H1 (cell line): ENCODE data around the gene CHN2. TPM values are rescaled to one million over a fixed set of nuclear protein-coding genes. Genes with fewer than 3 reads are reported as not detected.
A peak's percentile ranks its signal among the peaks of the same experiment; 100 is the strongest.

Experiments used
- CTCF ChIA-PET: fragments of 300-600 bp; sonication (Branson Sonifier 250); formaldehyde crosslinking; loops from one replicate; lab custom pipeline; 2021; ENCODE audit not compliant: partially characterized antibody; lab: Charles Lee
- POLR2A ChIA-PET: fragments of 300-600 bp; sonication (Branson Sonifier 250); formaldehyde crosslinking; loops from one replicate; lab custom pipeline; 2021; ENCODE audit warnings: inconsistent platforms; ENCODE audit not compliant: partially characterized antibody; lab: Charles Lee
- DNase-seq, 2 experiments: peaks; one replicate each; pipeline versions ENCODE4 v3.0.0 to v3.0.0-alpha.2; 2010 to 2022; ENCODE audit warnings: low spot score in 2 of 2, low read depth in 1 of 2, mixed read lengths in 1 of 2
- FAIRE-seq: peaks from 2 replicates; lab custom pipeline; 2011; peaks lifted over from hg19 to GRCh38; lab: Jason Lieb, UNC
- H2AFZ ChIP-seq: 2 replicates; pipeline ENCODE4 v1.8.1; 2012; ENCODE audit warnings: low read length, inconsistent platforms
- H2AK5ac ChIP-seq: 2 replicates; pipeline ENCODE4 v1.6.1; 2013; ENCODE audit warnings: low read depth, low read length
- H2BK120ac ChIP-seq: replicated peaks from 2 replicates; pipeline ENCODE3; 2013; ENCODE audit warnings: low read depth, low read length, inconsistent platforms
- H2BK12ac ChIP-seq: 2 replicates; pipeline ENCODE4 v1.6.1; 2013; ENCODE audit warnings: low read depth, low read length
- H2BK15ac ChIP-seq: 2 replicates; pipeline ENCODE4 v1.6.1; 2013; ENCODE audit warnings: low read length
- H2BK20ac ChIP-seq: 2 replicates; pipeline ENCODE4 v1.6.1; 2013; ENCODE audit warnings: low read length
- H2BK5ac ChIP-seq: 2 replicates; pipeline ENCODE4 v1.6.1; 2013; ENCODE audit warnings: low read depth, low read length
- H3K14ac ChIP-seq: 2 replicates; pipeline ENCODE4 v1.6.1; 2013; ENCODE audit warnings: inconsistent platforms; ENCODE audit not compliant: insufficient read length
- H3K18ac ChIP-seq: 2 replicates; pipeline ENCODE4 v1.6.1; 2013; ENCODE audit warnings: low read length; ENCODE audit errors: extremely low read depth
- H3K23ac ChIP-seq: 2 replicates; pipeline ENCODE4 v1.6.1; 2013; ENCODE audit warnings: inconsistent platforms; ENCODE audit not compliant: insufficient read length
- H3K23me2 ChIP-seq: 2 replicates; pipeline ENCODE4 v1.6.1; 2013; ENCODE audit warnings: low read depth, low read length
- H3K27ac ChIP-seq: 2 replicates; pipeline ENCODE4 v1.6.1; 2011; ENCODE audit warnings: low read depth, low read length, inconsistent platforms
- H3K27me3 ChIP-seq, 4 experiments: replicated peaks in 1 of 4; 1 replicate in 1 of 4; 2 replicates in 3 of 4; pipeline versions ENCODE4 v1.6.1 to v1.8.1; 2011 to 2013; ENCODE audit warnings: low read length in 3 of 4, mild to moderate bottlenecking in 3 of 4, inconsistent platforms in 2 of 4, mixed read lengths in 2 of 4, moderate library complexity in 1 of 4; ENCODE audit not compliant: control insufficient read depth in 3 of 4, insufficient read depth in 3 of 4; ENCODE audit errors: extremely low read depth in 1 of 4
- H3K36me3 ChIP-seq, 4 experiments: 2 replicates each; pipeline versions ENCODE4 v1.6.1 to v1.8.1; 2011 to 2013; ENCODE audit warnings: mild to moderate bottlenecking in 4 of 4, low read length in 3 of 4, moderate library complexity in 2 of 4, control low read depth in 1 of 4, inconsistent platforms in 1 of 4; ENCODE audit not compliant: insufficient read depth in 4 of 4, control insufficient read depth in 2 of 4
- H3K4ac ChIP-seq: replicated peaks from 2 replicates; pipeline ENCODE3; 2013; ENCODE audit warnings: low read length, low read depth, mixed read lengths, inconsistent platforms; ENCODE audit not compliant: insufficient read length
- H3K4me1 ChIP-seq, 4 experiments: replicated peaks in 1 of 4; 1 replicate in 1 of 4; 2 replicates in 3 of 4; pipeline versions ENCODE4 v1.6.1 to v1.8.1; 2011 to 2013; ENCODE audit warnings: low read length in 3 of 4, inconsistent platforms in 2 of 4, mixed read lengths in 1 of 4; ENCODE audit not compliant: insufficient read depth in 4 of 4, control insufficient read depth in 3 of 4
- H3K4me2 ChIP-seq, 2 experiments: 2 replicates each; pipeline versions ENCODE4 v1.6.1 to v1.8.1; 2011 to 2013; ENCODE audit warnings: low read depth in 2 of 2, low read length in 2 of 2, control low read depth in 1 of 2, inconsistent platforms in 1 of 2, mild to moderate bottlenecking in 1 of 2; ENCODE audit not compliant: insufficient read depth in 1 of 2
- H3K4me3 ChIP-seq, 4 experiments: fragments of 200-600, 300-600 bp in 1 of 4; sonication (generic), shearing (Covaris generic), sonication (Bioruptor Twin) in 1 of 4; 2 replicates each; pipeline versions ENCODE4 v1.5.1 to v1.8.1; 2011 to 2016; ENCODE audit warnings: low read length in 4 of 4, low read depth in 3 of 4, control low read depth in 2 of 4, inconsistent platforms in 2 of 4, mild to moderate bottlenecking in 2 of 4, mixed read lengths in 1 of 4, moderate library complexity in 1 of 4; ENCODE audit not compliant: insufficient read depth in 2 of 4; ENCODE audit errors: extremely low read depth in 1 of 4
- H3K56ac ChIP-seq: replicated peaks from 2 replicates; pipeline ENCODE3; 2013; ENCODE audit warnings: low read depth, mild to moderate bottlenecking, mixed read lengths, low read length, inconsistent platforms; ENCODE audit not compliant: insufficient read length
- H3K79me1 ChIP-seq: 2 replicates; pipeline ENCODE4 v1.6.1; 2013; ENCODE audit warnings: low read depth, low read length, control low read depth
- H3K79me2 ChIP-seq, 2 experiments: 2 replicates each; pipeline versions ENCODE4 v1.6.1 to v1.8.1; 2012 to 2013; ENCODE audit warnings: low read length in 2 of 2, mild to moderate bottlenecking in 2 of 2, inconsistent platforms in 1 of 2; ENCODE audit not compliant: insufficient read depth in 2 of 2, control insufficient read depth in 1 of 2
- H3K9ac ChIP-seq, 4 experiments: replicated peaks in 1 of 4; 1 replicate in 1 of 4; 2 replicates in 3 of 4; pipeline versions ENCODE4 v1.6.1 to v1.8.1; 2011 to 2013; ENCODE audit warnings: low read depth in 3 of 4, low read length in 3 of 4, control low read depth in 2 of 4, mild to moderate bottlenecking in 2 of 4, moderate library complexity in 2 of 4, inconsistent platforms in 1 of 4; ENCODE audit errors: extremely low read depth in 1 of 4
- H3K9me3 ChIP-seq, 2 experiments: 2 replicates each; pipeline versions ENCODE4 v1.6.1 to v1.8.1; 2012 to 2013; ENCODE audit warnings: mild to moderate bottlenecking in 2 of 2, moderate library complexity in 2 of 2, control low read depth in 1 of 2, inconsistent platforms in 1 of 2, low read depth in 1 of 2, low read length in 1 of 2, mixed read lengths in 1 of 2; ENCODE audit not compliant: insufficient read depth in 2 of 2
- H4K20me1 ChIP-seq, 2 experiments: replicated peaks in 1 of 2; 2 replicates each; pipeline versions ENCODE3 to v1.8.1; 2011 to 2013; ENCODE audit warnings: inconsistent platforms in 2 of 2, low read length in 2 of 2, mild to moderate bottlenecking in 1 of 2; ENCODE audit not compliant: insufficient read depth in 2 of 2, control insufficient read depth in 1 of 2
- H4K5ac ChIP-seq: 2 replicates; pipeline ENCODE4 v1.6.1; 2013; ENCODE audit warnings: low read length, low read depth, mixed read lengths, inconsistent platforms; ENCODE audit not compliant: insufficient read length
- H4K8ac ChIP-seq: 2 replicates; pipeline ENCODE4 v1.8.0; 2013; ENCODE audit warnings: mild to moderate bottlenecking, moderate library complexity, low read length, inconsistent platforms; ENCODE audit not compliant: insufficient read depth; ENCODE audit errors: extremely low read depth
- H4K91ac ChIP-seq: replicated peaks from 2 replicates; pipeline ENCODE3; 2013; ENCODE audit warnings: low read length, mixed read lengths, inconsistent platforms; ENCODE audit not compliant: insufficient read length
- CTBP2 ChIP-seq: IDR thresholded peaks from 2 replicates; pipeline ENCODE4 v1.7.0; 2011; ENCODE audit warnings: borderline replicate concordance, mild to moderate bottlenecking, moderate library complexity, mixed read lengths, low read length; ENCODE audit not compliant: insufficient read depth, insufficient read length
- HDAC2 ChIP-seq, 2 experiments: fragments of 300-600 bp in 1 of 2; sonication (generic) in 1 of 2; IDR thresholded peaks; 2 replicates each; pipeline ENCODE4 v1.6.1; 2011 to 2012; ENCODE audit warnings: low read depth in 2 of 2, low read length in 2 of 2, mild to moderate bottlenecking in 2 of 2, moderate library complexity in 2 of 2, borderline replicate concordance in 1 of 2, inconsistent platforms in 1 of 2
- RBBP5 ChIP-seq: IDR thresholded peaks from 2 replicates; pipeline ENCODE4 v1.7.1; 2012; ENCODE audit warnings: low read depth, mild to moderate bottlenecking, inconsistent platforms, low read length, moderate library complexity, borderline replicate concordance
- WGBS, 2 experiments: shearing (Covaris generic) in 1 of 2; methylation state at CpG; one replicate each; pipeline versions ENCODE4 v1.1.6 to v1.1.7; 2013 to 2015; ENCODE audit warnings: low lambda C conversion rate in 2 of 2, mixed read lengths in 2 of 2, inconsistent platforms in 1 of 2, low coverage in 1 of 2, missing lambda C conversion rate in 1 of 2; ENCODE audit not compliant: insufficient replicate concordance in 2 of 2, insufficient coverage in 1 of 2, insufficient read length in 1 of 2; ENCODE audit errors: extremely low coverage in 1 of 2, missing lambda C conversion rate in 1 of 2; 5-methylcytosine and 5-hydroxymethylcytosine counted together
- polyA plus RNA-seq, 7 experiments: library from polyadenylated mRNA; depleted of rRNA in 3 of 7; stranded (reverse) in 5 of 7; unstranded in 2 of 7; fragments of >200 nt in 5 of 7; fragments of 200-250 nt in 2 of 7; gene quantifications; 1 replicate in 5 of 7; 2 replicates in 1 of 7; 4 replicates in 1 of 7; pipeline versions ENCODE4 v1.2.1 to v1.2.3, GENCODE V29; 2011 to 2013; ENCODE audit warnings: missing spikeins in 2 of 7, mixed read lengths in 2 of 7
- total RNA-seq: library from RNA; stranded (reverse); fragmentation: NEBNext Ultra II Directional; extraction: Animal tissue kit (Norgen Biotek cat#: 25700); gene quantifications from 2 replicates; pipeline ENCODE4 v1.2.1, GENCODE V29; 2021

The CHN2 gene
- total and polyA plus RNA-seq, 2 of the 8 experiments (the other 6 are each of a cell fraction or from before 2014, with no cell fraction given): 2.9 to 4.8 TPM

DNA sequence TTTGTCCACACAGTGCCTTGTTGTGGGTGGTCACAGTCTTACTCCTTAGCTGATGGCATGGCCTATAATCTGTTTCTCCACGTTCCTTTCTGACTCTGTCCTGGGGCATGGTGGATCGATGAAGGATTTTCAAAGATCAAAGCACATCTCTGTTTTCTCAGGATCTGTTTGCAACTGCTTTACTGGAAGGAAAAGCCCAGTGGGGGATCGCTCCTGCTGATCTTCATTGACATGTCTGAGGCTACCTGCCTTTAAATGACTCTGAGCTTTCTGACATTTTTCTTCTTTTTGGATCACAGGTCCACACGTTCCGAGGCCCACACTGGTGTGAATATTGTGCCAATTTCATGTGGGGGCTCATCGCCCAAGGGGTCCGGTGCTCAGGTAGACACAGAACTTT is 301.1 kb downstream of the CHN2 start:
- Histone ChIP-seq H2AK5ac (no peak overlapping the region), H3K27me3 (no peaks in the 10 kb centered on the region; a peak in 1 of 7 replicates), H3K18ac (no peak overlapping the region), H3K36me3 (no peaks in the 10 kb centered on the region), H3K4ac (no peak overlapping the region), H3K4me1 (peaks cover 2 to 11% (median 9%) of the 10 kb centered on the region in 4 experiments; a peak in 5 of 7 replicates), H2BK120ac (no peak overlapping the region), H4K91ac (no peak overlapping the region), H3K79me1 (no peaks in the 10 kb centered on the region), H4K5ac (no peak overlapping the region), H3K56ac (no peak overlapping the region), H2AFZ (no peak overlapping the region), H2BK15ac (no peak overlapping the region; the same call in 1 of the 2 replicates), H2BK20ac (no peak overlapping the region), H2BK5ac (no peak overlapping the region), H3K23ac (no peak overlapping the region), H3K9me3 (no peaks in the 10 kb centered on the region), H3K9ac (no peak overlapping the region), H2BK12ac (no peak overlapping the region), H4K8ac (no peak overlapping the region), H3K4me3 (no peak overlapping the region), H3K23me2 (no peaks in the 10 kb centered on the region; the same call in 1 of the 2 replicates), H4K20me1 (no peaks in the 10 kb centered on the region), H3K79me2 (no peaks in the 10 kb centered on the region), H3K27ac (no peak overlapping the region), H3K14ac (no peak overlapping the region), H3K4me2 (peak overlapping the region; percentile 5 to 53; a peak in 3 of 4 replicates)
- ChIA-PET CTCF (interaction anchor here (0.8 to 3.0 kb wide), 2 partner anchors 9 to 12 kb away, joined by 3 to 9 read pairs; no protein-coding TSS in a partner anchor), POLR2A (interaction anchor here (0.7 kb wide), 2 partner anchors 10 to 33 kb away, joined by 3 read pairs; no protein-coding TSS in a partner anchor)
- FAIRE-seq (peak; percentile 80), DNase-seq (peak in 1 of 2 experiments; percentile 65)
- 46% methylated on average over 7 of the region's 7 CpGs; no CpG with 5 or more reads in 1 of the 2 experiments for WGBS, 2 experiments
- TF ChIP-seq CTBP2: no peak
- TF ChIP-seq RBBP5: no peak
- 0 out of 4 replicates have a peak, but pooled peaks of 1 of the 2 experiments have one; percentile 15 for TF ChIP-seq HDAC2 (IDR thresholded peaks at IDR 0.05; ENCODE audit: borderline replicate concordance in 1 of 2, low read depth in 2 of 2, low read length in 2 of 2)
